Measurements from ENCODE around the gene GHRL. TPM values are rescaled to one million over a fixed set of nuclear protein-coding genes. Genes with fewer than 3 reads are reported as not detected.

The GHRL gene
- total RNA-seq, 1 experiment from 2014 or later, result not detected

GRCh38 chr3:10285272-10286132, 7.2 kb downstream of the GHRL start:
- H3K27me3 Mint-ChIP-seq (ENCODE audit: insufficient read depth, unreplicated experiment), result no peaks in the 10 kb centered on the region
- no peaks in the 10 kb centered on the region for H3K9me3 Mint-ChIP-seq (ENCODE audit: unreplicated experiment)
- intact Hi-C loops (cut with micrococcal nuclease; ENCODE audit: unreplicated experiment), result loop anchor here (10.0 kb wide), 1 partner anchor 121 kb away; the partner anchor contains the start of gene IRAK2
- Histone ChIP-seq H3K36me3 (ENCODE audit: control insufficient read depth, insufficient read depth, low read length) (peaks cover 2% of the 10 kb centered on the region; the same call in 1 of the 2 replicates), H3K9me3 (no peaks in the 10 kb centered on the region), H3K27me3 (replicated peaks; ENCODE audit: control insufficient read depth, insufficient read depth, low read length) (no peaks in the 10 kb centered on the region), H3K4me3 (ENCODE audit: low read depth, low read length) (no peak overlapping the region), H3K4me1 (no peaks in the 10 kb centered on the region)
- no peak for TF ChIP-seq CTCF (IDR thresholded peaks at IDR 0.05; ENCODE audit: insufficient read depth in 1 of 2, low read depth in 1 of 2, low read length in 1 of 2, severe bottlenecking in 1 of 2, unreplicated experiment in 1 of 2)
- CTCF ChIA-PET, result interaction anchor here (0.5 kb wide), 1 partner anchor 299 kb away, joined by 6 read pairs; the partner anchor contains the start of gene EMC3
- H3K4me1 Mint-ChIP-seq (ENCODE audit: low read depth, unreplicated experiment), result no peaks in the 10 kb centered on the region
- H3K27ac Mint-ChIP-seq (ENCODE audit: unreplicated experiment), result no peak overlapping the region
- peaks cover 42% of the 10 kb centered on the region for H3K36me3 Mint-ChIP-seq (ENCODE audit: insufficient read depth, unreplicated experiment)
- no peak for DNase-seq
- POLR2A ChIA-PET, result no interaction called here
- BruUV-seq (replicated peaks), result no TSS peak
- H3K4me3 Mint-ChIP-seq (ENCODE audit: unreplicated experiment), result no peak overlapping the region

GRCh38 chr3:10284496-10284895, 8.3 kb downstream of the GHRL start:
- BruUV-seq (replicated peaks), result no TSS peak
- no peak for TF ChIP-seq CTCF (IDR thresholded peaks at IDR 0.05; ENCODE audit: insufficient read depth in 1 of 2, low read depth in 1 of 2, low read length in 1 of 2, severe bottlenecking in 1 of 2, unreplicated experiment in 1 of 2)
- H3K36me3 Mint-ChIP-seq (ENCODE audit: insufficient read depth, unreplicated experiment), result peaks cover 48% of the 10 kb centered on the region
- intact Hi-C loops (cut with micrococcal nuclease; ENCODE audit: unreplicated experiment), result loop anchor here (10.0 kb wide), 1 partner anchor 120 kb away; the partner anchor contains the start of gene IRAK2
- H3K4me1 Mint-ChIP-seq (ENCODE audit: low read depth, unreplicated experiment), result no peaks in the 10 kb centered on the region
- H3K9me3 Mint-ChIP-seq (ENCODE audit: unreplicated experiment), result no peaks in the 10 kb centered on the region
- Histone ChIP-seq H3K27me3 (replicated peaks; ENCODE audit: control insufficient read depth, insufficient read depth, low read length) (no peaks in the 10 kb centered on the region), H3K9me3 (no peaks in the 10 kb centered on the region), H3K36me3 (ENCODE audit: control insufficient read depth, insufficient read depth, low read length) (peaks cover 3% of the 10 kb centered on the region; the same call in 1 of the 2 replicates), H3K4me1 (no peaks in the 10 kb centered on the region), H3K4me3 (ENCODE audit: low read depth, low read length) (no peak overlapping the region)
- POLR2A ChIA-PET, result no interaction called here
- no peak for DNase-seq
- CTCF ChIA-PET, result no interaction called here
- no peak overlapping the region for H3K27ac Mint-ChIP-seq (ENCODE audit: unreplicated experiment)
- H3K27me3 Mint-ChIP-seq (ENCODE audit: insufficient read depth, unreplicated experiment), result no peaks in the 10 kb centered on the region
- no peak overlapping the region for H3K4me3 Mint-ChIP-seq (ENCODE audit: unreplicated experiment)

GRCh38 chr3:10283638-10284037, 9.1 kb downstream of the GHRL start:
- H3K27ac Mint-ChIP-seq (ENCODE audit: unreplicated experiment), result no peak overlapping the region
- Histone ChIP-seq H3K27me3 (replicated peaks; ENCODE audit: control insufficient read depth, insufficient read depth, low read length) (no peaks in the 10 kb centered on the region), H3K4me1 (no peaks in the 10 kb centered on the region), H3K36me3 (ENCODE audit: control insufficient read depth, insufficient read depth, low read length) (peaks cover 4% of the 10 kb centered on the region; the same call in 1 of the 2 replicates), H3K4me3 (ENCODE audit: low read depth, low read length) (no peak overlapping the region), H3K9me3 (no peaks in the 10 kb centered on the region)
- H3K9me3 Mint-ChIP-seq (ENCODE audit: unreplicated experiment), result no peaks in the 10 kb centered on the region
- BruUV-seq (replicated peaks), result no TSS peak
- no peaks in the 10 kb centered on the region for H3K27me3 Mint-ChIP-seq (ENCODE audit: insufficient read depth, unreplicated experiment)
- ChIA-PET POLR2A (no interaction called here), CTCF (no interaction called here)
- intact Hi-C loops (cut with micrococcal nuclease; ENCODE audit: unreplicated experiment), result loop anchor here (10.0 kb wide), 1 partner anchor 119 kb away; the partner anchor contains the start of gene IRAK2
- DNase-seq, result no peak
- no peaks in the 10 kb centered on the region for H3K4me1 Mint-ChIP-seq (ENCODE audit: low read depth, unreplicated experiment)
- no peak overlapping the region for H3K4me3 Mint-ChIP-seq (ENCODE audit: unreplicated experiment)
- H3K36me3 Mint-ChIP-seq (ENCODE audit: insufficient read depth, unreplicated experiment), result peaks cover 47% of the 10 kb centered on the region
- TF ChIP-seq CTCF (IDR thresholded peaks at IDR 0.05; ENCODE audit: insufficient read depth in 1 of 2, low read depth in 1 of 2, low read length in 1 of 2, severe bottlenecking in 1 of 2, unreplicated experiment in 1 of 2), result no peak

All from Caco-2 (cell line).